NB4 (cell line): ENCODE measurements around the gene LRRC56.

ENCODE experiments used
- DNase-seq: peaks from one replicate; pipeline ENCODE4 v3.0.0; 2010; ENCODE audit warnings: low read depth
- H3K4me3 ChIP-seq: one replicate; pipeline ENCODE4 v1.5.1; 2011; ENCODE audit warnings: mild to moderate bottlenecking, low read depth, low read length, moderate library complexity
- CTCF ChIP-seq: IDR thresholded peaks from one replicate; pipeline ENCODE4 v1.5.1; 2012; ENCODE audit warnings: low read depth, low read length
- MAX ChIP-seq: IDR thresholded peaks from 2 replicates; pipeline ENCODE4 v1.6.1; 2011; ENCODE audit warnings: low read depth, low read length
- MYC ChIP-seq: IDR thresholded peaks from 2 replicates; pipeline ENCODE4 v1.6.1; 2011; ENCODE audit warnings: low read depth, low read length
- POLR2A ChIP-seq: IDR thresholded peaks from 2 replicates; pipeline ENCODE4 v1.6.1; 2011; ENCODE audit warnings: mild to moderate bottlenecking; ENCODE audit not compliant: insufficient read length; ENCODE audit errors: extremely low read depth

The LRRC56 gene

GRCh38 chr11:592501-592900 is 55.2 kb downstream of the LRRC56 start:
- no peak for TF ChIP-seq MAX
- no peak for TF ChIP-seq MYC
- TF ChIP-seq CTCF = no peak
- no peak for TF ChIP-seq POLR2A
- DNase-seq = no peak
- no peak overlapping the region for H3K4me3 ChIP-seq

- TF ChIP-seq POLR2A (no peak), MAX (no peak), MYC (no peak), CTCF (no peak)
- H3K4me3 ChIP-seq = no peak overlapping the region
- DNase-seq = no peak
These were observed 55.6 kb downstream of the LRRC56 start for GRCh38 chr11:592918-593317.

GRCh38 chr11:593347-593746 is 56.0 kb downstream of the LRRC56 start:
- H3K4me3 ChIP-seq = no peak overlapping the region
- no peak for DNase-seq
- TF ChIP-seq MYC = no peak
- TF ChIP-seq POLR2A = no peak
- no peak for TF ChIP-seq MAX
- no peak for TF ChIP-seq CTCF

- no peak for DNase-seq
- TF ChIP-seq POLR2A (no peak), MAX (no peak), CTCF (no peak), MYC (no peak)
These were observed 58.1 kb downstream of the LRRC56 start for GRCh38 chr11:595400-595799.

GRCh38 chr11:596374-596773 is 59.0 kb downstream of the LRRC56 start:
- TF ChIP-seq CTCF = no peak
- no peak for TF ChIP-seq POLR2A
- TF ChIP-seq MYC = no peak
- no peak for TF ChIP-seq MAX
- DNase-seq = no peak
- H3K4me3 ChIP-seq = no peak overlapping the region

More at GRCh38 chr11:595400-595799, 58.1 kb downstream of the LRRC56 start:
- H3K4me3 ChIP-seq = no peak overlapping the region

- no peak for DNase-seq
- no peak overlapping the region for H3K4me3 ChIP-seq
- TF ChIP-seq MYC (no peak), CTCF (peak; percentile 23)
These were observed 59.9 kb downstream of the LRRC56 start for GRCh38 chr11:597166-597725.
